Embryonic facial prominence (tissue), 1 donor: Measurements from ENCODE around the gene PIBF1.
"Not testable (repeated sequence)": the region's sequence is repeated elsewhere in the genome, so short reads cannot be mapped to it uniquely, and the experiment has no call there.

Source experiments
- DNase-seq: peaks from one replicate; pipeline ENCODE4 v3.0.0-alpha.2; 2016; ENCODE audit errors: extremely low spot score

The PIBF1 gene

GRCh38 chr13:72901546-72901945 lies 119.6 kb downstream of the PIBF1 start:
- not testable (repeated sequence) for DNase-seq

DNA sequence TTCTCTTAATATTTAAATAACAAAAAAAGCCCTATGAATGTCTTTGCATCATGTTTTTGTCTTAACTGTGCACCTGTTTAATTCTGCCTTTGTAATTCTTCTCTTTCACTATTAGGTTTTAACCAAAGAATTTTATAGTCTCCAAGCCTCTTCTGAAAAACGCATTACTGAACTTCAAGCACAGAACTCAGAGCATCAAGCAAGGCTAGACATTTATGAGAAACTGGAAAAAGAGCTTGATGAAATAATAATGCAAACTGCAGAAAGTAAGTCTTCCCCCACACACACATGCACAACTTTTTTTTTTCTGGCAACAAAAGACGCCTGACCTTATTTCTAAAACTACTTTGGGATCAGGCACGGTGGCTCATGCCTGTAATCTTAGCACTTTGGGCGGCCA lies 126.5 kb downstream of the PIBF1 start:
- no peak for DNase-seq

DNA sequence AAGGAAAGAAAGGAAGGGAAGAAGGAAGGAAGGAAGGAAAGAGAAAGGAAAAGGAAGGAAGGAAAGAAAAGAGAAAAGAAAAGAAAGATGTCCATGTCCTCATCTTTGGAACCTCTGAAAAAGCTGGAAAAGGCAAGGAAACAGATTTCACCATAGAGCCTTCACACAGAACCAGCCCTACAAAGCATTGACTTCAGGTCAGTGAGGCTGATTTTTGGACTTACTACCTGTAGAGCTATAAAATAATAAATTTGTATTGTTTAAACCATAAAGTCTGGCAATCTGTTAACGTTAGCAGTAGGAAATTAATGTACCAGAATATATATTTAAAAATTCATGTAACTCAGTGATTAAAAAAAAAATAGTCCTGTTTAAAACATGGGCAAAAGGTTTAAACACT lies 130.0 kb downstream of the PIBF1 start:
- no peak for DNase-seq

DNA sequence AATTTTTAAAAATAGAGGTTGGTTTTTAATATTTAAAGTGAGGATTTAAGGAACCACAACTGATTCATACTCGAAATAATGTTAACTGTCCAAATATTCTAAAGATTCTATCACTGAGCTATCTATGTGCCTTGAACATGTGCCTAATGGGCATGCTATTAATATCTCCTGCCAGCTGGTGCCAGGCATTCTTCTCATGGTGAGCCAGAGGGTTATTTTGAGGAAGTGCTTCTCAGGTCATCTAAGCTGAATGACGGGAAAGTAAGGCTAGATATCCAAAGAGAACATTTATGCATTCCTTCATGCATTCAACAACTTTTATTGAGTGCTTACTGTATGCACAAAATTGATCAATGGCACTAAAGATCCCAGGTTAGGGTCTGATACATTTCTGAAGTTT lies 138.2 kb downstream of the PIBF1 start:
- DNase-seq = no peak

GRCh38 chr13:72931311-72931710 lies 149.4 kb downstream of the PIBF1 start:
- no peak for DNase-seq

GRCh38 chr13:72932250-72932649 lies 150.3 kb downstream of the PIBF1 start:
- no peak for DNase-seq

- not testable (repeated sequence) for DNase-seq
These were observed 164.3 kb downstream of the PIBF1 start for GRCh38 chr13:72946267-72946666.

GRCh38 chr13:72952529-72953141 lies 170.7 kb downstream of the PIBF1 start:
- DNase-seq = no peak

DNA sequence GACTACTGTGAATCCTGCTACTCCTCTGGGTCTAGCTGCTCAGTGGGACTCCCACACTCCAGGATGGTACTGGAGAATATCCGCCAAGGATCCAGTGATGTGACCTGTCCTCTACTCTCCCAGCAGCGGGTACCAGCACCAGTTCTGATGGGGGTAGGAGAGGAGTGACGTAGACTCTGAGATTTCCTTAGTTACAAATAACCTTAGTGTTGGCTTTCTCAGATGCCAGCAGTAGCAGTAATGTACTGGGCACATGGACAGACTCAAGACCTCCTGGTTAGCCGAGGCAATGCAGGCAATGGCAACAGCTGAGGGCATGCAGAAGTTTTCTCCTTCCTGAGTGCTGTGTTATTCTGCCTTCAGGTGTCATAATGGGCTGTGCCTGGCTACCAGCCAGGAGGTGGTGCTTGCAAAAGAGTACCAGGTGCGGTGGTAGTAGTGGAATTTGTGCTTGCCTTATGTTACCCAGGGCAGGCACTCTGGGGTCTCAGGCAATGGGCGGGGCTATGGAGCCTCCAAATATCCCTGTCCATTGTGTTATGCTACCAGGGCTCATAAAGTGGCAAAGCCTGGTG lies 171.5 kb downstream of the PIBF1 start:
- no peak for DNase-seq

DNA sequence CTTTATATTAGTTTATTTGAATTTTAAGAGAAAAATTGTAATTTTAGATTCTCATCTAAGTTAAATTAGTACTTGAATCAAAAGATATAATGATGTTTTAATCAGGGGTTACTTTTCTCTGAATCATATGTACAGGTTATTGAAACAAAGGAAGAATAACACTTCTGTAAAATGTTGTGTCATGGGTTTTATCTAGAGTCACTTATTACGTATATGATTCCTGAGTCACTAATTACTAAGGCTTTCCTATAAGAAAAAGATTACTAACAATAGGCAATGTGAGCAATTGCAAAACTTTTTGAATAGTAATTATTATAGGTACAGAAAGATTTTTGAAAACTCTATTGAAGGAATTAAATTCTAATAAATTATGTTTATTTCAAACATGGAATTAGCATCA lies 177.7 kb downstream of the PIBF1 start:
- no peak for DNase-seq

DNA sequence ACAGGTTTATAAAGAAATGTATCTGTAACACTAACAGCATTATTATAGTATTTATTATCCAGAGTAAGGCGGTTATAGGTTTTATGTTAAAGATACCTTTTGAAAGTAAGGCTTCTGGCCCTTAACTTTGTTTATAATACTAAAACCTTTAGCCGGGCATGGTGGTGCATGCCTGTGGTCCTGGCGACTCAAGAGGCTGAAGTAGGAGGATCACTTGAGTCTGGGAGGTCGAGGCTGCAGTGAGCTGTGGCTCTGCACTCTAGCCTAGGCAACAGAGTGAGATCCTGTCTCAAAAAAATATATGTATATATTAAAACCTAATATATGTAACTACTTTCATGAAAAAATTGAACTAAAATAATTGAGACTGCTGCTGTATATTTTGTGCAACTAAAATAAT lies 178.2 kb downstream of the PIBF1 start:
- no peak for DNase-seq

GRCh38 chr13:72960541-72960940 lies 178.6 kb downstream of the PIBF1 start:
- no peak for DNase-seq

GRCh38 chr13:72963762-72964161 lies 181.8 kb downstream of the PIBF1 start:
- no peak for DNase-seq

GRCh38 chr13:72970301-72970880 lies 188.5 kb downstream of the PIBF1 start:
- no peak for DNase-seq

GRCh38 chr13:72970956-72971355 lies 189.0 kb downstream of the PIBF1 start:
- DNase-seq = no peak

GRCh38 chr13:72973234-72973633 lies 191.3 kb downstream of the PIBF1 start:
- DNase-seq = no peak

GRCh38 chr13:72983085-72983768 lies 201.3 kb downstream of the PIBF1 start:
- no peak for DNase-seq

GRCh38 chr13:72985610-72986009 lies 203.7 kb downstream of the PIBF1 start:
- no peak for DNase-seq

DNA sequence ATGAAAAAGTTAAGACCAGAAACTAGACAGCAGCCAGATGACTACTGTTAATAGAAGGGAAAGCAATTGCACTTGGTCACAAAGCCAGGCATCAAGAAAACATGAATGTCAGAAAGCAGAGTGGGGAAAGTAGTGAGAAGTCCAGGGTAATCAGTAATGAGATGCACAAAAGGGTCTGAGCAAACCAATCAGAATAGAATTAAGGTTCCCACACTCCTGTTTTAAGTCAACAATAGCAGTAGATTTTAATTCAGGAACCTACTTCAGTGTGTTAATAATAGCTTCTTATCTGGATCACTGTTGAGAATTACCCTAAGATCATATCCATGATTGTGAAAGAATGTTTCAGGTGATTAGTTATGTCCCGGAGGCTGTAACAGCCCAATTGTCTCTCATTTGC lies 204.3 kb downstream of the PIBF1 start:
- DNase-seq = no peak

DNA sequence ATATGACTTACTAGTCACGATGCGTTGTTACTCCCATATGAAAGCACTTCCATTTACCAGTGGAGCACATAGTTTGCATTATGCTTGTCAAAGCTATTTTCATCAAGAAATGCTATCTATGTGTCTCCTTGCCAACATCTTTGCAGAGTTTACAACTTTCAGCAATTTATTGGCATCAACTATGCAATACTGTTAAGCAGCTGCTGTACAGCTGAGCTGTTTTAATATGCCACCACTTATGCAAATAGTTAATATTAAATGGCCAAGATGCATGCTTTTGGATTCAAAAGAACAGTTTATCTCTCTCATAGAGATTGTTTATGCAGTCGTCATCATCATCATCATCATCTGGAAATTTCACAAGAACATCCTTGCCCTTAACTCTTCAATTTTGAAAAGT lies 209.0 kb downstream of the PIBF1 start:
- no peak for DNase-seq

- DNase-seq = no peak
These were observed 216.1 kb downstream of the PIBF1 start for GRCh38 chr13:72998012-72998411.

- DNase-seq = no peak
These were observed 218.2 kb downstream of the PIBF1 start for GRCh38 chr13:73000027-73000674.

- no peak for DNase-seq
These were observed 220.0 kb downstream of the PIBF1 start for GRCh38 chr13:73001971-73002370.
